ENCODE measurements around the gene TRAF3IP1.
"Not testable (repeated sequence)": the region's sequence is repeated elsewhere in the genome, so short reads cannot be mapped to it uniquely, and the experiment has no call there.

The TRAF3IP1 gene

DNA sequence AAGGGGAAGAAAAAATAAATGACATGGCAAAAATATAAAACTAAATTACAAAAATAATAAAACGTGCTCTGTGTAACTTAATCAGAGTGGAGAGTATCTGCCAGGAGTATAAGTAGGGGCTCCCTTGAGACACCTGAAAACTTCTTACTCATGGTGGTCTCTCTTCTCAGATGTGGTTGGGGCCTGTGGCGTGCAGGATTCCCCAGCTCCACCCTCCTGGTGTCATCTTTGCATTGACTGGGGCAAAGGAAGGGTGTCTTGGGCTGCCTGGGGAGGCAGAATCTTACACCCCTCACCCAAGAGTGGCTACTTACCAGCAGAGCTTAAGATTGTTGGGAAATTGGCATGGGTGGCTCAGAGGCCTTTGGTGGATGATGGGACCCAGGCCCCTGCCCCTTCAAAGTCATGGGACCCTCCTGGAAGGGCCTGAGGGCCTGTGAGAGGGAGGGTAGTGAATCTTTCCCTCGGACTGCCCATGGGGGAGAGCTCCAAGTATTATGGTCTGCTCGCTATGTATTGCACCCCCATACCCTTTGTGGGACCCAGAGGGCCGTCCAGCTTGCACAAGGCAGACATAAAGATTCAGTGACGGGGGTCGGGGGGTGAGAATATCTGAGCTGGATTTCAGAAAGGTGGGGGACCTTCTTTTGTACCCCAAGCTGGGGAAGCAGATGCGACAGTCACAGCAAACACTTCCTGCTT, 6.9 kb upstream of the TRAF3IP1 start:
- no peak for DNase-seq

DNA sequence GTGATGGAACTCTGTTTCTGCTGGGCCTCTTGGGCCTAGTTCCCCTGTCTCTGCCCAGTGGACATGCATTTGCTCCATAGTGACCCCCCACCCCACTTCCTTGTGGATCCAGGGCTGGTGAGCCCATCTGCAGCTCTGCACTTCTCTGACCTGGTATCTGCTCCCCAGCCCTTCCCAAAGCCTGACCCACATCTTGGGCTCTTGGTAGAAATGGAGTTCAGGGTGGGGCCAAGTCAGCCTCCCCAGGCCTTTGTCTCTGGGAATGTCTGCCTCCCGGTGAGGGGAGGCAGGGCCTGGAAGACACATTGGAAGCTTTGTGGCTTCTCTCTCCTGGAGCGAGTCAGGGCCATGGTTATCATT, 6.3 kb upstream of the TRAF3IP1 start:
- DNase-seq = no peak

GRCh38 chr2:238314576-238314975, 5.7 kb upstream of the TRAF3IP1 start:
- DNase-seq = no peak

DNA sequence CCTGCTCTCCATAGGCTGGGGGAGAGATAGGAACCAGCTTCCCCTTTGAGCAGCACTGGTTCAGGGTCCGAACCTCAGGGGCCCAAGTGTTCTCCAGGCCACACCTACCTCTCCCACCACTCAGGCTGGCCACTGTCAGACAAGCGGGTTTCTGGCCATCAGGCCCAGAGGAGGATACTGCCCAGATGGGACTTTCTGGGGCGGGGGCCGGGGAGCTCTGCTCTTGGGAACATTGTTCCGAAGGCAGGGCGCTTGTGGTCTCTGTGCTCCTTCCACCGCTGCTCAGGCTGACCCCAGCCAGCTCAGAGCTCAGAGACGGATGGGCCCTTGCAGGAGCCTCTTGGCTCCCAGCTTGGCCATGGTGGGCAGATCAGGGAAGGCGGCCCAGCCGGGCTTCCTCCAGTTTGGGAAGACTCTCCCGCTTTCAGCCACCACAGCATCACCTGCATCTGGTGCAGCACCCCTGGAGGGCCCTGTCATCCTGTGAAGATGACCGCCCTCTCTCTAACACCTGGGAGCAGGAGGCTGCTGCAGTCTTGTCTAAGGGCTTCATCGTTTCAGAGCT, 5.2 kb upstream of the TRAF3IP1 start:
- DNase-seq = no peak

DNA sequence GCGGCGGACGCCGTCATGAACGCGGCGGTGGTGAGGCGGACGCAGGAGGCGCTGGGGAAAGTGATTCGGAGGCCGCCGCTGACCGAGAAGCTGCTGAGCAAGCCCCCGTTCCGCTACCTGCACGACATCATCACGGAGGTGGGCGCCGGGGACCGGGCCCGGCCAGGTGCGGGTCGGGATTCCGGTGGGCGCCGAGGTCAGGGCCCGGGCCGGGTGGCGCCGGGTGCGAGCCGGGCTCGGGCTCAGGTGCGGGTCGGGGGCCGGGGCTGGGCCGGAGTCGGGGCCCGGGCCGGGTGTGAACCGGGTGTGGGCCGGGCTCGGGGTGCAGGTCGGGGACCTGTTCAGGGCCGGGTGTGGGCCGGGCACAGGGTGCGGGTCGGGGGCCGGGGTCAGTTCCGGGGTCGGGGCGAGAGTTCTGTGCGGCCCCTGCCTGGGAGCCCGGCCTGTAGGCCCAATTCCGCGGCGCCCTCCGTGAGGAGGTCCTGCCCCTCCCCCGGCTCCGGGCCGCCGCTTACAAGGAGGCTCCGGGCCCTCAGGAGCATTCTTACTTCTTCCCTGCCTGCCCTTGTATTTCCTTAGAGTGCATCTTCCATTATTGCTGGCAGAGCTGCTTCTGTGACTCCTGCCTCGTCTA, 447 bp downstream of the TRAF3IP1 start:
- no peak for DNase-seq

DNA sequence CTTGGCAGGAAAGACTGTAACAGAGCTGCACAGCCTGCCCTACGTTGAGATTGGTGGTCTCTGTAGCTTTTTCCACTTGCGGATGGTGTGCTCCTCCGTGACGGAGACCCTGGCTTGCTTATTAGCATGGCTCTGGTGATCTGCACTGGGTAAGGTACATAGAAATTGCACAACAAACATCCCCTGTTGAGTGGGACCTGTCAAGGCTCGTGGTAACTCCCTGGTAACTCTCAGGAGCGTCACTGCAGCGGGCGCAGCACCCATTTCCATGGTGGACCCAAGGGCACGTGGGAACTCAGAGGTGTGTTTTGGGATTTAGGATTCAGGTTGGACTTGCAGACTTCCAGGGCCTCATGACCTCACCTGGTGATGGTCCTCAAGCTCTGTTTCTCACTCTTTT, 1.1 kb downstream of the TRAF3IP1 start:
- DNase-seq = no peak

DNA sequence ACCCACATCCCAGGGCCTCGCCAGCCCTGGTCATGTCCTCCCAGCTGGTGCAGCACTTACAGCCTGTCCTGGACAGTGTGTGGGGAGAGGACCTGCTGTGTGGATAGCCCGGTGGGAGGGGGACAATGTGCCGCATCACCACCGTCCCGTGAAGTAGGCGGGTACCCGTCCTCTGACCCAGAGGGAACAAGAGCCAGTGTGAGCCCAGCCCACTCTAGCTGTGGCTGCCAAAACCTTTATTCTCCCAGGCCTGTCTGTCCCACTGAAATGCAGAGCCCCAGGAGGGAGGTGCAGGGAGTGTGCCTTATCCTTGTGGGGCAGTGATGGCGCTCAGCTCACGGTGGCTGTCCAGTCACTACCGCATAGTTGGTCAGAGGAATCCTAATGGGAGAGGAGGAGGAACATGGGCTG, 1.7 kb downstream of the TRAF3IP1 start:
- DNase-seq = no peak

DNA sequence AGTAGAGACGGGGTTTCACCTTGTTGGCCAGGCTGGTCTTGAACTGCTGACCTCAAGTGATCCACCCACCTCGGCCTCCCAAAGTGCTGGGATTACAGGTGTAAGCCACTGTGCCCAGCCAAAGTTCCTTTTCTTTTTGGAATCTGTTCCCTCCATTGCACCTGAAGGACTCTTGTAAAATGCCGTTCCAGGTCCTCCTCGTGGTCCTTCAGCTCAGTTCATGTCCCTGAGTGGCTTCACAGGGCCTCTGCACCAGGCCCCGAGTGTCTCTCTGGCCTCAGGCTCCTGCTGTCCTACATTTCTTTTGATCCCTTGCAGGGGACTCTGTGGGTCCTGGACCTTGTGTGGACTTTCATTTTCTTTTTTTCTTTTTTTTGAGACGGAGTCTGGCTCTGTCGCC, 3.9 kb downstream of the TRAF3IP1 start:
- DNase-seq = not testable (repeated sequence)

DNA sequence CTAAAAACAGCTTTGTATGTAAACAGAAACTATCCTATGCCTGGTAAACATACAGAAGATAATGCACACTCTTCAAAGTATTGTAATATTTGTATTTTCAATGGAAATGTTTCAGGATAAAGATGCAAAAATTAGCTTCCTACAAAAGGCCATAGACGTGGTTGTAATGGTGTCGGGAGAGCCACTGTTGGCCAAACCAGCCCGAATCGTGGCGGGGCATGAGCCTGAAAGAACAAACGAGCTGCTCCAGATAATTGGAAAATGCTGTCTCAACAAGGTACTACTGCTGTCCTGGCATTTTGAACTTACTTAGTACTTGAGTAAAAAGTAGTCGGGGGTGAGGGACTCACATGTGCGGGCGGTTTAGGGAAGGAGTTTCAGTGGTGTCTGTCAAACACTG, 5.4 kb downstream of the TRAF3IP1 start:
- DNase-seq = no peak

DNA sequence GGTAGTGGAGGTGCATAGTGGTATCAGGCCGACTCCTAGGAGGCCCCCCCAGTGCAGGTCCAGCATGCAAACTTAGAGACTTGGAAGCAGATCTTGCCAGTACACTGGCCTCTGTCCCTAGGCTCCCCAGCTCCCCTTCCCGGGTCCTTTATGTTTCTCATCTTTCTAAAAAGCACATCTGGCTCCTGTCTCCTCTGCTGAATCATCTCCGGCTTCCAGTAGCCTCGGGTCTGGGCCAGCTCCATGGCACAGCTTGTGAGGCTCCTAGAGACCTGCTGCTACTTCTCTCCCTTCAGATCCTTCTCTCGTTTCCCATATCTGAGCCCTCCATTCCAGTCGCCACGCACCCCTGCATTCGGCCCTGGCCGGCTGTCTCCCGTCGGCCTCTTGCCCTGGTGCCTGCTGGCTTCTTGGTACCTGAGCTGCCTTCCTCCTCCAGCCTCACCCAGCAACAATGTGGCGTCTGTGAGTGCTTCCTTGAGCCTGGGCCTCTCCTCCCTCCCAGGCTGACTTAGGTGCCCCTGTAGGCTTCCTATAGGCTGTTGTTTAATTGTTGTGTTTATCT, 6.6 kb downstream of the TRAF3IP1 start:
- DNase-seq = no peak

GRCh38 chr2:238327751-238328150, 7.4 kb downstream of the TRAF3IP1 start:
- no peak for DNase-seq

DNA sequence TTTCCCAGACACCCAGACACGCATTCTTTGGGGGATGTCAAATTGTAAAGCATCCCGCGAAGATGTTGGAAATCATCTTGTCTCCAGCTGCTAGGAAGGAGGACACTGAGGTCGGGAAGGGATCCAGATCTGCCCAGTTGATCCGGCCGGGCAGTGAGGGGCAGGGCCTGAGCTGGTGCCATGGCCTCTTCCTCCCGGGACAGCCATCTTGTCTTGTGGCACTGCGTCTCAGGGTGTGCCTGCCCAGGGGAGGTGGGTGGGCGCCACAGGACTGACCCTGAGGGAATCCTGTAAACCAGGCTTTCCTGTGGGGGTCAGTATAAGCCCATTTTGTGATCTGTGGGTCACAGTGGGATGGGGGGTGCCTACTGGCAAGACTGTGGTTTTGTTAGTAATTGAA, 10.1 kb downstream of the TRAF3IP1 start:
- DNase-seq = no peak

DNA sequence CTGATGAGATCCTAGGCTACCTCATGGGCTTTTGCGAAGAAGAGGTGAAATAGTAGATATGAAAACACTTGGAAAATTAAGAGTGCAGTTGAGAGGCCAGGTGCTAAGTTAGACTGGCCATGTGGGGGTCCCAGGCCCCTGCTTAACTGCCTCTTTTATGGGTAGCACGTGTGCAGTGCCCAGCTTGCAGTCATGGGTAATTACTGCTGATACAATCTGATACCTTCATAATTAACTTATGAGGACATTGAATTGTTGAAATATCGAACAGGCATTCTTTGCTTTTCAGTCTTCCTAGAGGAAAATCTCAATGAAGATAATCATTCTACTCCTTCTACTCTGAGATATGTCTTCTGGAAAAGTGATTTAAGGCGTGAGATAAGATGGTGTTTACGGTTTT, 11.6 kb downstream of the TRAF3IP1 start:
- no peak for DNase-seq

DNA sequence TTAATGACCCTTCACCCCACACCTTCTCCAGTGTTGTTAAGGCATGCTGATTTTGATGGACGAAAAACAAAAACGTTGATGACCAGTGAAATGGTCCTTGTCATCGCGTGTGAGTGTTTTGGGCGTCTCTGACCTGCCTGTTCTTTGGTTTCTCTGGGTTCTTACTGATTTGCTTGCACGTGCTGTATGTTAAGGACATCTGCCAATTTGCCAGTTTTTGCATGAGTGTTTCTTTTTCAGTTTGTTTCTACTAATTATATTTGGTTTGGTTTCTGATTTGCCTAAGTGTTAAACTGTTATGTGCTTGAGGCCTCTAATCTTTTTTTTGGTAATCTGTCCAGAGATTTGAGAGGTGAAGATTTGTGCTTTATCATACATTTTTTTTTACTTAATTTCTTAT, 14.6 kb downstream of the TRAF3IP1 start:
- no peak for DNase-seq

- not testable (repeated sequence) for DNase-seq
Observed at GRCh38 chr2:238335591-238335990, 15.3 kb downstream of the TRAF3IP1 start.

DNA sequence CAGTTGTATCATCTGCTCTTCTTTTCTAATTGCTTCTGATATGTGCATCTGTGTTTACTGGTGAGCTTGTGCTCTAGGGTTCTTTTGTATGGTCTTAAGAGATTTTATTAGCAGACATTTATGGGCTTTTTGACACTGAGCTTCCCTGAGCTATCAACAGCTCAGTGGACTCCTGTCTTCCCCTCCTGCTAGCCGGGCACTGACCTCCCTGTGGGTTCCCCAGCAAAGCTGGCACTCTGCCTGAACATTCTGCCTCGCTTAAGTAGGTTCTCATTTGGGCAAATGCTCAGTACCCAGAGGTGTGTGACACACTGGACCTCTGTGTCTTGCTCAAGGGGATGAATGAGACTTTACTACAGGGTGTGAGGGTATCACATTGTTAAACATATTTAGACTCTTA, 15.8 kb downstream of the TRAF3IP1 start:
- no peak for DNase-seq

DNA sequence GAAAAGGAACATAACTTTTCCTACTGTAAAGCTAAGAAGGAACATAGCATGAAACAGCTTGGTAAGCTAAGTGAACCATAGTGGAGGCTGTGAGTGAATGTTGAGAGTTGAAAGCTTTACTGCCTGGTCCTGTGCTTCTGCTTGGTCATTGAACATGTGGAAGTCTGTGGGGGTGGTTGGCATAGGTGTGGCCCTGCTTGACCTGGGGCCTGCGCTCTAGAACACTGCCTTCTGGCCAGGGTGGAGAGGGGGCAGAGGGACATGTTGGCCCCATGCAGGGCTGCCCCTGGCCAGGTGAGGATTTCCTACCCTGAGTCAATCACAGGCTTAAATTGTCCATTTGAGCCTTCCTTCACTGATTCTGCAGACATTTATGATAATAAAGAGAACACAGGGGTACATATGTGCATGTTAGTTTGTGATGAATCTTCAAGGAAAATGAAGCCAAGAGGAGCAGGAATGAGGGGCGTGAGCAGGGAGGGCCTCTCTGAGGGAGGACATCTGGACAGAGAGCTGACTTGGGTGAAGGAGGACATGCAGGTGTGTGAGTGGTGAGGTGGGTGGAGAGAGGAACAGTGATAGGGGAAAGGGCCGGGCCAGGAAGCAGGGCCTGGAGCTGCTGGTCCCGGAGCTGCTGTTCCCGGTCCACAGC, 16.6 kb downstream of the TRAF3IP1 start:
- no peak for DNase-seq

- no peak for DNase-seq
Observed at GRCh38 chr2:238337846-238338245, 17.5 kb downstream of the TRAF3IP1 start.

DNA sequence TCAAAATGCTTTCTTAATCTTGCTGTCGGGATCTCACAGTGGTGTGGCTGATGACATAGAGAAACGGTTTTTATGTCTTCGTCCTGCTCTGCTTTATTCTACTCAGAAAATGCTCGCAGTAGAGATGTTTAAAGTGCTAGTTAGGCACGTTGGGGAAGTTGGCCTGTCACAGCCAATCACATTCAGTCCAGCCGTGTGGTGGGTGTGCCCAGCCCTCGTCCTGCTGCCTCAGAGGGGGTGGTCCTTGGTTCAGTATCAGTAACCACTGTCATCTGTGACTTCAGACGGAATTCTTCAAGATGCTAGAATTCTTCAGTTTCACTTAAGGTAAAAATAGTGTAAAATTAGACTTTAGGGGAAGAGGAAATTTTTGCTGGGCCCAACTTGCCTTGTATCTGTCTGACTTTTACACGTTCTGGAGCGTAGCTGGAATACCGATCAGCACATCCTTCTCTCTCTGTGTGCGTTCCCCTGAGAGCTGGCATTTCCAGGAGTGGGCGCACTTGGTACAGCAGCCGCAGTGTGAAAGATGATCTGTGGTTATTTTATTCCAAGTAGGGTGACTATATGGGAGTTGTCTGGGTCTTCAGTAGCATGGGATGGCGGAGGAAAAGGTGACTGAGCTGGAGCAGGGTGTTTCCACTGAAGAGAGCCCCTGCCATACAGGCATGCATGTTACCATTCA, 18.5 kb downstream of the TRAF3IP1 start:
- DNase-seq = no peak

- no peak for DNase-seq
Observed at GRCh38 chr2:238339395-238339780, 19.1 kb downstream of the TRAF3IP1 start.

- DNase-seq = no peak
Observed at GRCh38 chr2:238339814-238340213, 19.5 kb downstream of the TRAF3IP1 start.

- DNase-seq = no peak
Observed at GRCh38 chr2:238341536-238341935, 21.2 kb downstream of the TRAF3IP1 start.

DNA sequence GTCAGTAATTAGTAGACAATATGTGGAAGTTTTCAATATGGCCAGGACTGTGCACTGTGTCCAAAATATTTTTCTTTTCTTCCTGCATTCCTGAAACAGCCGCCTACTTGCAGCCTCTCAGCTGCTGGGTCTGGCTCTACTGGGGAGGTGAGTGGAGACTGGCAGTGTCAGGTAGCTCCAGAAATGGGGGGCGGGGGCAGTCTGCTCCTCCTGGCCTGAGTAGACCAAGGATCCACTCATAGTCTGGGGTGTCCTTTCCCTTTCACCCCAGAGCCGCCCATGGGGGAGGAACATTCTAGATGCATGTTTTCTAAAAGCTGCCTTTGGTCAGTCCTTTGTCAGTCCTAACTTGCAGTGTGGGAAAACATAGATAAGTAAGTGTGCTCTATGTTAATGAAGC, 23.7 kb downstream of the TRAF3IP1 start:
- DNase-seq = no peak

Measured in inflammatory macrophage treated with lipopolysaccharide for 4 hours (primary cell).